ENCODE data around the gene GALK2. TPM values are rescaled to one million over a fixed set of nuclear protein-coding genes. Genes with fewer than 3 reads are reported as not detected.

Gene GALK2
- total RNA-seq, 6 experiments from 2014 or later: 17.5 to 24.7 (median 21.6) TPM

DNA sequence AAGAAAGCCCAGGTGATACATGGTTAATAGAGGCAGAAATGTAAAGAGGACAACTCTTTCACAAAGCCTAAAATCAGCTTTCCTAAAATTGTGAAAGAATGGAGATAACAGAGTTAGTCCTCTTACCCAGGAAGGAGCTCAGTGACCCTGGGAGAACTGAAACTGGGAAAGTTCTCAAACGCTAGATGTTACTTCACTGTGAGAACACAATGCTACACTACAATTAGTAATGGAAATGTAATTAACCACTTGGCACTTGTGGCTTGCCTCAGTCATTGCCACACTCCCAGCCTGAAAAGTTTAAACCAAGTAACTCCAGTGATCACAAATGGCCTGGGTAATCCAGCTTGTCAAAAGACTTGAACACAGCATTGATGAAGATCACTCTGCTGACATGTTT is 150.3 kb downstream of the GALK2 start:
- Mint-ChIP-seq H3K27ac (no peak overlapping the region), H3K36me3 (ENCODE audit: low read depth) (peaks cover 38% of the 10 kb centered on the region), H3K4me3 (no peak overlapping the region), H3K27me3 (ENCODE audit: insufficient read depth) (no peaks in the 10 kb centered on the region; the same call in 1 of the 2 replicates), H3K4me1 (ENCODE audit: low read depth) (peaks cover 13% of the 10 kb centered on the region), H3K9me3 (no peaks in the 10 kb centered on the region)
- TF ChIP-seq, protein P1, sequence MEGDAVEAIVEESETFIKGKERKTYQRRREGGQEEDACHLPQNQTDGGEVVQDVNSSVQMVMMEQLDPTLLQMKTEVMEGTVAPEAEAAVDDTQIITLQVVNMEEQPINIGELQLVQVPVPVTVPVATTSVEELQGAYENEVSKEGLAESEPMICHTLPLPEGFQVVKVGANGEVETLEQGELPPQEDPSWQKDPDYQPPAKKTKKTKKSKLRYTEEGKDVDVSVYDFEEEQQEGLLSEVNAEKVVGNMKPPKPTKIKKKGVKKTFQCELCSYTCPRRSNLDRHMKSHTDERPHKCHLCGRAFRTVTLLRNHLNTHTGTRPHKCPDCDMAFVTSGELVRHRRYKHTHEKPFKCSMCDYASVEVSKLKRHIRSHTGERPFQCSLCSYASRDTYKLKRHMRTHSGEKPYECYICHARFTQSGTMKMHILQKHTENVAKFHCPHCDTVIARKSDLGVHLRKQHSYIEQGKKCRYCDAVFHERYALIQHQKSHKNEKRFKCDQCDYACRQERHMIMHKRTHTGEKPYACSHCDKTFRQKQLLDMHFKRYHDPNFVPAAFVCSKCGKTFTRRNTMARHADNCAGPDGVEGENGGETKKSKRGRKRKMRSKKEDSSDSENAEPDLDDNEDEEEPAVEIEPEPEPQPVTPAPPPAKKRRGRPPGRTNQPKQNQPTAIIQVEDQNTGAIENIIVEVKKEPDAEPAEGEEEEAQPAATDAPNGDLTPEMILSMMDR (IDR thresholded peaks at IDR 0.05): no peak
- DNase-seq: no peak

DNA sequence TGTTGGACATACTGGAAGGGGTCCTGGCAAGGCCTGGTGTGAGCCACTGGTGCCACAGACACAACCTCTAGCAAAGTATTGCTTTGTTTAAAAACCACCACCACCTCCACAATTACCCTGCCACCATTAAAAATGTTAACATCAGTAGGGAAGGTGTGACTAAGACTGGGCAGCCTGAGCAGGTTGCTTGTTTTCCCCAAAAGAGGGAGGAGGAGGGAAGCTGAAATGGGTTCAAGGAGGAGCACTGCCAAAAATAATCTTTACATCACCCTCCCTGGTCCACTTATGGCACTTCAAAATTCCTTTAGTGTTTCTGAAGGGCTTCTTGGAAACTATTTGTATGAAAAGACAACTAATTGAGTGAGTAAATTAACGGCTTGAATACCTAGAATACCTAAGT is 153.2 kb downstream of the GALK2 start:
- Mint-ChIP-seq H3K27ac (no peak overlapping the region; the same call in 1 of the 2 replicates), H3K27me3 (ENCODE audit: insufficient read depth) (no peaks in the 10 kb centered on the region; the same call in 1 of the 2 replicates), H3K4me3 (no peak overlapping the region), H3K9me3 (no peaks in the 10 kb centered on the region), H3K36me3 (ENCODE audit: low read depth) (peaks cover 29% of the 10 kb centered on the region), H3K4me1 (ENCODE audit: low read depth) (peaks cover 9% of the 10 kb centered on the region)
- no peak for DNase-seq
- TF ChIP-seq, protein P1 (IDR thresholded peaks at IDR 0.05): no peak

DNA sequence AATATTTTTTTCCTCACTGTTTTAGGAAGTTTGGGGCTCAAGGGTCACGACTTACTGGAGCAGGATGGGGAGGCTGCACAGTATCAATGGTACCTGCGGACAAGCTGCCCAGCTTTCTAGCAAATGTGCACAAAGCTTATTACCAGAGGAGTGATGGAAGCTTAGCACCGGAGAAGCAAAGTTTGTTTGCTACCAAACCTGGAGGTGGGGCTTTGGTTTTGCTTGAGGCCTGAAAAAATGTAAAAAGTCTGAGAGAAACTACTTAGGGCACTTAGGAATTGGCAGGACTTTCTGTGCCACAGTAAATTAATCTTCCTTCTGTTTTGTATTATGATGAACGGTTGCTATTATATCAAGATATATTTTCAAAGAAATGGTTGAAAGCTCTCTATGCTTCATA is 157.9 kb downstream of the GALK2 start:
- DNase-seq: no peak
- Mint-ChIP-seq H3K27me3 (ENCODE audit: insufficient read depth) (no peaks in the 10 kb centered on the region), H3K27ac (no peak overlapping the region), H3K36me3 (ENCODE audit: low read depth) (peaks cover 27% of the 10 kb centered on the region), H3K4me1 (ENCODE audit: low read depth) (peaks cover 25% of the 10 kb centered on the region), H3K4me3 (no peak overlapping the region), H3K9me3 (no peaks in the 10 kb centered on the region)
- TF ChIP-seq, protein P1 (IDR thresholded peaks at IDR 0.05): no peak

DNA sequence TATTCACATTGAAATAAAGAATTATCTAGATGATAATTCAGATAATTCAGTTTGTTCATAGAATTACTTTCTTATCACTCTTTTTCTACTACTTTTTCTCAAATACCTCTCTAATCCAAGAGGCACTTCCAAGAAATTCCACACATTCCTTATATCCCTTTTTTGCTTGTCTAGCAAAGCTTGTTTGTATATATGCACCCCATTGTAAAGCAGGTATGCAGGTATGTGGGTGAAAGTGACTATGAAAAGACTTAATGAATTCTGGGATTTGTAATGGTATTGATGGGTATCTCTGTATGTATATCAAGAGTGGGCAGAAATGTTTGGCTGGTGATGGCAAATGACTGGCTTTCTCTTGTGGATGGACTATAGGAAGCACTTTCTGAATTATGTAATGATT is 158.9 kb downstream of the GALK2 start:
- Mint-ChIP-seq H3K9me3 (no peaks in the 10 kb centered on the region), H3K4me3 (no peak overlapping the region), H3K27ac (no peak overlapping the region), H3K4me1 (ENCODE audit: low read depth) (peaks cover 21% of the 10 kb centered on the region), H3K27me3 (ENCODE audit: insufficient read depth) (no peaks in the 10 kb centered on the region), H3K36me3 (ENCODE audit: low read depth) (peaks cover 24% of the 10 kb centered on the region)
- no peak for DNase-seq
- TF ChIP-seq, protein P1 (IDR thresholded peaks at IDR 0.05): no peak

DNA sequence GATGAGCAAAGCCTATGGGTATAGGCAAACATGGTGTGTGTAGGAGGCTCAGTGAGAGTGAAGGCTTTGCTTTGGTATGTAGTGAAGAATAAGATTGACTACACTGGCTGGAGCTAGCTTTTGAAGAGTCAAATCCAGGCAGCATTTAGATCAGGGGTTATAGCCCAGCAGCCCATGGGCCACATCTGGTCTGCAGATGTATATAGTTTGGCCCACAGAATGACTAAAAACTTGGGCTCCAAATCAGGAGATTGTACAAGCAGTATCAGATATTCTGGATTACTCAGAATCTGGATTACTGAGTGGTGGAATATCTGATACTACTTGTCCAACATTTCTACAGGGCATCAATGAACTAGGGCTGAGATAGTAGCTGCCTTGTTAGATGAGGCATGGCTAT is 160.1 kb downstream of the GALK2 start:
- H3K9me3 Mint-ChIP-seq: no peaks in the 10 kb centered on the region
- no peak for DNase-seq
- no peak overlapping the region for H3K27ac Mint-ChIP-seq

More for the DNA sequence above, 160.1 kb downstream of the GALK2 start:
- Mint-ChIP-seq H3K27me3 (ENCODE audit: insufficient read depth) (no peaks in the 10 kb centered on the region), H3K4me1 (ENCODE audit: low read depth) (peaks cover 21% of the 10 kb centered on the region), H3K4me3 (no peak overlapping the region), H3K36me3 (ENCODE audit: low read depth) (peaks cover 24% of the 10 kb centered on the region)
- TF ChIP-seq, protein P1 (IDR thresholded peaks at IDR 0.05): no peak
